Fibroblast of lung (primary cell): ENCODE results near the gene FBLL1. TPM values are rescaled to one million over a fixed set of nuclear protein-coding genes. Genes with fewer than 3 reads are reported as not detected.

Experiments used
- DNase-seq, 2 donors: peaks; one replicate each; pipeline versions ENCODE4 v3.0.0 to v3.0.0-alpha.2; 2010; ENCODE audit warnings: low read depth in 2 of 2
- H2AFZ ChIP-seq: 2 replicates; pipeline ENCODE4 v1.5.1; 2012; ENCODE audit warnings: low read length, control low read depth, inconsistent platforms
- H3K27ac ChIP-seq: 2 replicates; pipeline ENCODE4 v1.5.1; 2011; ENCODE audit warnings: low read length, control low read depth; ENCODE audit not compliant: insufficient read depth
- H3K27me3 ChIP-seq: 2 replicates; pipeline ENCODE4 v1.5.1; 2011; ENCODE audit warnings: mild to moderate bottlenecking, low read length; ENCODE audit not compliant: control insufficient read depth, insufficient read depth
- H3K36me3 ChIP-seq: 2 replicates; pipeline ENCODE4 v1.5.1; 2011; ENCODE audit warnings: low read length; ENCODE audit not compliant: control insufficient read depth, insufficient read depth
- H3K4me1 ChIP-seq: 2 replicates; pipeline ENCODE4 v1.5.1; 2011; ENCODE audit warnings: low read length; ENCODE audit not compliant: control insufficient read depth, insufficient read depth; ENCODE audit errors: extremely low read depth
- H3K4me2 ChIP-seq: 2 replicates; pipeline ENCODE4 v1.5.1; 2011; ENCODE audit warnings: low read length, control low read depth; ENCODE audit not compliant: insufficient read depth; ENCODE audit errors: extremely low read depth
- H3K4me3 ChIP-seq, 4 experiments: fragments of 200-600 bp in 1 of 4; sonication (generic) in 1 of 4; replicated peaks in 1 of 4; 2 replicates each; pipeline ENCODE4 v1.5.1; 2011 to 2016; ENCODE audit warnings: low read length in 4 of 4, low read depth in 3 of 4, mild to moderate bottlenecking in 3 of 4, control low read depth in 2 of 4, inconsistent platforms in 1 of 4, mixed read lengths in 1 of 4; ENCODE audit not compliant: insufficient read depth in 1 of 4; ENCODE audit errors: control extremely low read depth in 1 of 4
- H3K79me2 ChIP-seq: 2 replicates; pipeline ENCODE4 v1.5.1; 2012; ENCODE audit warnings: mild to moderate bottlenecking, low read length, inconsistent platforms; ENCODE audit not compliant: control insufficient read depth, insufficient read depth
- H3K9ac ChIP-seq: 2 replicates; pipeline ENCODE4 v1.5.1; 2011; ENCODE audit warnings: mild to moderate bottlenecking, low read length, control low read depth; ENCODE audit not compliant: insufficient read depth
- H3K9me3 ChIP-seq: 2 replicates; pipeline ENCODE4 v1.5.1; 2012; ENCODE audit warnings: low read depth, low read length; ENCODE audit not compliant: control insufficient read depth, insufficient read depth
- H4K20me1 ChIP-seq: 2 replicates; pipeline ENCODE4 v1.5.1; 2011; ENCODE audit warnings: low read length; ENCODE audit not compliant: control insufficient read depth, insufficient read depth; ENCODE audit errors: extremely low read depth
- EZH2 ChIP-seq: IDR thresholded peaks from 2 replicates; pipeline ENCODE4 v1.5.1; 2012; ENCODE audit warnings: low read length, control low read depth, mild to moderate bottlenecking; ENCODE audit errors: missing control alignments
- polyA plus RNA-seq, 2 donors: library from polyadenylated mRNA; depleted of rRNA in 1 of 2; stranded (reverse) in 1 of 2; unstranded in 1 of 2; fragments of >200 nt; gene quantifications; 2 replicates each; pipeline ENCODE4 v1.2.1, GENCODE V29; 2011 to 2012; ENCODE audit warnings: missing spikeins in 1 of 2
- total RNA-seq: library from RNA; depleted of rRNA; stranded (reverse); fragments of >200 nt; gene quantifications from 2 replicates; pipeline ENCODE4 v1.2.1, GENCODE V29; 2014
- TF ChIP-seq, protein P1 (sequence below), 2 donors: IDR thresholded peaks in 1 of 2; conservative IDR thresholded peaks in 1 of 2; 1 replicate in 1 of 2; 2 replicates in 1 of 2; pipeline ENCODE4 v1.5.1; 2011 to 2012; ENCODE audit warnings: low read length in 2 of 2, control low read depth in 1 of 2, inconsistent platforms in 1 of 2, low read depth in 1 of 2, mild to moderate bottlenecking in 1 of 2

Gene FBLL1
- total and polyA plus RNA-seq, 2 donors (not counting 1 experiment from before 2014, with no cell fraction given) = 0.16 to 0.66 TPM

GRCh38 chr5:168552146-168552545, 23.0 kb downstream of the FBLL1 start:
- Histone ChIP-seq H3K9ac (no peak overlapping the region), H2AFZ (no peak overlapping the region), H3K27ac (peak overlapping the region; percentile 17), H3K27me3 (no peaks in the 10 kb centered on the region), H3K36me3 (no peaks in the 10 kb centered on the region), H4K20me1 (peaks cover 2% of the 10 kb centered on the region), H3K79me2 (peaks cover 4% of the 10 kb centered on the region), H3K9me3 (no peaks in the 10 kb centered on the region), H3K4me3 (no peak overlapping the region), H3K4me2 (no peak overlapping the region), H3K4me1 (peaks cover 3% of the 10 kb centered on the region)
- TF ChIP-seq, protein P1, sequence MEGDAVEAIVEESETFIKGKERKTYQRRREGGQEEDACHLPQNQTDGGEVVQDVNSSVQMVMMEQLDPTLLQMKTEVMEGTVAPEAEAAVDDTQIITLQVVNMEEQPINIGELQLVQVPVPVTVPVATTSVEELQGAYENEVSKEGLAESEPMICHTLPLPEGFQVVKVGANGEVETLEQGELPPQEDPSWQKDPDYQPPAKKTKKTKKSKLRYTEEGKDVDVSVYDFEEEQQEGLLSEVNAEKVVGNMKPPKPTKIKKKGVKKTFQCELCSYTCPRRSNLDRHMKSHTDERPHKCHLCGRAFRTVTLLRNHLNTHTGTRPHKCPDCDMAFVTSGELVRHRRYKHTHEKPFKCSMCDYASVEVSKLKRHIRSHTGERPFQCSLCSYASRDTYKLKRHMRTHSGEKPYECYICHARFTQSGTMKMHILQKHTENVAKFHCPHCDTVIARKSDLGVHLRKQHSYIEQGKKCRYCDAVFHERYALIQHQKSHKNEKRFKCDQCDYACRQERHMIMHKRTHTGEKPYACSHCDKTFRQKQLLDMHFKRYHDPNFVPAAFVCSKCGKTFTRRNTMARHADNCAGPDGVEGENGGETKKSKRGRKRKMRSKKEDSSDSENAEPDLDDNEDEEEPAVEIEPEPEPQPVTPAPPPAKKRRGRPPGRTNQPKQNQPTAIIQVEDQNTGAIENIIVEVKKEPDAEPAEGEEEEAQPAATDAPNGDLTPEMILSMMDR (conservative IDR thresholded peaks at IDR 0.05 in 1 of 2, IDR thresholded peaks at IDR 0.05 in 1 of 2; ENCODE audit: low read depth in 1 of 2, low read length in 2 of 2) = no peak
- no peak for TF ChIP-seq EZH2
- DNase-seq = peak; percentile 96 to 99

DNA sequence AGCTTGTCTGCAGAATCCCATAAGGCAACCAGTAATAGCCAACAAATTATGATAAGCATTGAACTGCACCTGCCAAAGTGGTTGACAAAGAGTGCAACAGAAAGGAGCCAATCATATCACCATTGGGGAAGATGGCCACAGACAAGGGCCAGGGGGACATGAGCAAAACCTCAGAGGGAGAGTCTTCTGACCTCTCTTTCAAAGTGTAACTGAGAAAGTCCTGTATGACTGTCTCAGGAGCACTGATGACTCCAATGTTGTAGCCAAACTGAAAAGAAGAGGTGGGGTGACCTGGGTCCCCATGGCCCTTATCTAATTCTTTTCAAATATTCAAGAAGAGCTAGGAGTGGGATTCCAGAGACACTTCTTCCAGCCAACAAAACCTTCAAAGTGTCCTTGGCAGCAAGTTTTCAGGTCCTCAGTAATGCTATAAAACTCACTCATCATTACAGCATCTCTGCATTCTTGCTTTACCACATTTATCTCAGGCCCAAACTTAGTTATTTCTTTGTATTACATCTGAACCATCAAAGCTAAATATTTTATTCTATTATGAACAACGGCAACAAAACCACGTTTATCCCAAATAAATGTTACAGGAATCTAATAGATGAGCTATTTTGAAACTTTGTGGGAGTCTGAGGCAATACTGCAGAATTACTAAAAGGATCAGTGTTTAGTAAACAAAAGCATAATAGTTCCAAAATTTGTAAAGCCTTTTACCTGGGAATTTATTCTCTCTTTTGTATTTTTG, 24.4 kb downstream of the FBLL1 start:
- H3K9me3 ChIP-seq = no peaks in the 10 kb centered on the region
- TF ChIP-seq EZH2 = no peak
- TF ChIP-seq, protein P1 (conservative IDR thresholded peaks at IDR 0.05 in 1 of 2, IDR thresholded peaks at IDR 0.05 in 1 of 2; ENCODE audit: low read depth in 1 of 2, low read length in 2 of 2) = no peak
- H2AFZ ChIP-seq = no peak overlapping the region
- H3K4me1 ChIP-seq = peaks cover 3% of the 10 kb centered on the region
- H3K4me3 ChIP-seq = no peak overlapping the region
- no peaks in the 10 kb centered on the region for H4K20me1 ChIP-seq
- no peak overlapping the region for H3K27ac ChIP-seq
- no peaks in the 10 kb centered on the region for H3K27me3 ChIP-seq
- H3K36me3 ChIP-seq = no peaks in the 10 kb centered on the region
- no peak overlapping the region for H3K9ac ChIP-seq
- H3K79me2 ChIP-seq = peaks cover 4% of the 10 kb centered on the region
- no peak overlapping the region for H3K4me2 ChIP-seq
- no peak for DNase-seq

- Histone ChIP-seq H3K4me2 (no peak overlapping the region), H3K9ac (no peak overlapping the region), H4K20me1 (no peaks in the 10 kb centered on the region), H3K27ac (no peak overlapping the region), H3K9me3 (no peaks in the 10 kb centered on the region), H3K4me1 (peaks cover 2% of the 10 kb centered on the region), H3K27me3 (no peaks in the 10 kb centered on the region), H3K36me3 (peaks cover 2% of the 10 kb centered on the region), H3K79me2 (peaks cover 2% of the 10 kb centered on the region), H3K4me3 (no peak overlapping the region), H2AFZ (no peak overlapping the region)
- no peak for DNase-seq
- TF ChIP-seq, protein P1 (conservative IDR thresholded peaks at IDR 0.05 in 1 of 2, IDR thresholded peaks at IDR 0.05 in 1 of 2; ENCODE audit: low read depth in 1 of 2, low read length in 2 of 2) = no peak
- TF ChIP-seq EZH2 = no peak
These were observed 28.3 kb downstream of the FBLL1 start for GRCh38 chr5:168557389-168557788.
